Immature natural killer cell (primary cell): Measurements from ENCODE around the gene CLEC4G. TPM values are rescaled to one million over a fixed set of nuclear protein-coding genes. Genes with fewer than 3 reads are reported as not detected.
A peak's percentile ranks its signal among the peaks of the same experiment; 100 is the strongest.

ENCODE experiments used
- DNase-seq, 3 donors: peaks; one replicate each; pipeline ENCODE4 v3.0.0; 2022; ENCODE audit warnings: mixed read lengths in 1 of 3
- H3K27ac Mint-ChIP-seq, 6 donors: one replicate each; pipeline ENCODE4 v1.8.0; 2020; ENCODE audit warnings: mixed read lengths in 6 of 6, mild to moderate bottlenecking in 5 of 6, inconsistent platforms in 4 of 6, moderate library complexity in 3 of 6
- H3K27me3 Mint-ChIP-seq, 3 donors: one replicate each; pipeline ENCODE4 v1.8.0; 2020 to 2021; ENCODE audit warnings: low read depth in 3 of 3, mild to moderate bottlenecking in 3 of 3, mixed read lengths in 3 of 3, moderate library complexity in 3 of 3, inconsistent platforms in 1 of 3
- H3K36me3 Mint-ChIP-seq, 3 donors: one replicate each; pipeline ENCODE4 v1.8.0; 2020; ENCODE audit warnings: mixed read lengths in 3 of 3, inconsistent platforms in 2 of 3, mild to moderate bottlenecking in 2 of 3
- H3K4me1 Mint-ChIP-seq, 2 donors: one replicate each; pipeline ENCODE4 v1.8.0; 2020; ENCODE audit warnings: inconsistent platforms in 2 of 2, mild to moderate bottlenecking in 2 of 2, mixed read lengths in 2 of 2, moderate library complexity in 1 of 2
- H3K4me3 Mint-ChIP-seq, 5 donors: one replicate each; pipeline ENCODE4 v1.8.0; 2020; ENCODE audit warnings: mild to moderate bottlenecking in 5 of 5, mixed read lengths in 5 of 5, inconsistent platforms in 3 of 5, moderate library complexity in 3 of 5
- H3K9me3 Mint-ChIP-seq, 6 donors: one replicate each; pipeline ENCODE4 v1.8.0; 2020; ENCODE audit warnings: mild to moderate bottlenecking in 6 of 6, mixed read lengths in 6 of 6, inconsistent platforms in 4 of 6, moderate library complexity in 3 of 6
- polyA plus RNA-seq, 3 donors: library from polyadenylated mRNA; unstranded; fragments of 300-500 nt; fragmentation: Illumina TruSeq; gene quantifications; one replicate each; pipeline ENCODE4 v1.2.3, GENCODE V29; 2021

Gene CLEC4G
- polyA plus RNA-seq, 3 donors from 2014 or later: 0.43 TPM; not detected in 2

GRCh38 chr19:7704280-7705060 is 27.4 kb downstream of the CLEC4G start:
- Mint-ChIP-seq H3K9me3 (peaks cover 0 to 2% (median 0%) of the 10 kb centered on the region in 6 donors), H3K27me3 (peaks cover 5 to 18% (median 7%) of the 10 kb centered on the region in 3 donors), H3K4me3 (no peak overlapping the region), H3K4me1 (peaks cover 15% of the 10 kb centered on the region in 2 donors), H3K27ac (no peak overlapping the region), H3K36me3 (no peaks in the 10 kb centered on the region)
- DNase-seq: no peak

GRCh38 chr19:7703332-7703731 is 28.6 kb downstream of the CLEC4G start:
- Mint-ChIP-seq H3K27ac (no peak overlapping the region), H3K4me3 (no peak overlapping the region)

GRCh38 chr19:7701654-7702457 is 30.1 kb downstream of the CLEC4G start, which contains the start of gene FCER2:
TSS of gene FCER2 (minus strand) at chr19:7702131. CDS start at chr19:7699760, 2,371 bp downstream.
- DNase-seq: no peak

More at GRCh38 chr19:7703332-7703731, 28.6 kb downstream of the CLEC4G start:
- Mint-ChIP-seq H3K4me1 (peaks cover 15% of the 10 kb centered on the region in 2 donors), H3K36me3 (no peaks in the 10 kb centered on the region), H3K27me3 (peaks cover 5 to 18% (median 7%) of the 10 kb centered on the region in 3 donors), H3K9me3 (peaks cover 0 to 2% (median 0%) of the 10 kb centered on the region in 6 donors)
- no peak for DNase-seq

GRCh38 chr19:7701049-7701653 is 30.8 kb downstream of the CLEC4G start:
- Mint-ChIP-seq H3K27ac (no peak overlapping the region), H3K36me3 (no peaks in the 10 kb centered on the region), H3K4me1 (peaks cover 7 to 8% of the 10 kb centered on the region in 2 donors), H3K27me3 (peaks cover 12 to 18% (median 17%) of the 10 kb centered on the region in 3 donors), H3K9me3 (peaks cover 0 to 2% (median 0%) of the 10 kb centered on the region in 6 donors), H3K4me3 (no peak overlapping the region)
- DNase-seq: no peak

More at GRCh38 chr19:7701654-7702457, 30.1 kb downstream of the CLEC4G start, which contains the start of gene FCER2:
- peaks cover 14 to 15% of the 10 kb centered on the region in 2 donors for H3K4me1 Mint-ChIP-seq
- H3K4me3 Mint-ChIP-seq: no peak within 1 kb of the TSS
- H3K9me3 Mint-ChIP-seq: peaks cover 0 to 2% (median 0%) of the 10 kb centered on the region in 6 donors
- H3K27me3 Mint-ChIP-seq: peaks cover 10 to 22% (median 17%) of the 10 kb centered on the region in 3 donors
- H3K36me3 Mint-ChIP-seq: no peaks in the 10 kb centered on the region
- no peak within 1 kb of the TSS for H3K27ac Mint-ChIP-seq

GRCh38 chr19:7699417-7700401 is 32.2 kb downstream of the CLEC4G start:
- Mint-ChIP-seq H3K4me3 (no peak overlapping the region), H3K4me1 (peaks cover 0 to 2% of the 10 kb centered on the region in 2 donors), H3K27me3 (peaks cover 17 to 26% (median 24%) of the 10 kb centered on the region in 3 donors)

GRCh38 chr19:7699003-7699402 is 32.9 kb downstream of the CLEC4G start:
- peaks cover 0 to 2% of the 10 kb centered on the region in 2 donors for H3K4me1 Mint-ChIP-seq
- H3K9me3 Mint-ChIP-seq: peaks cover 0 to 2% (median 0%) of the 10 kb centered on the region in 6 donors
- H3K36me3 Mint-ChIP-seq: no peaks in the 10 kb centered on the region
- H3K4me3 Mint-ChIP-seq: no peak overlapping the region
- peaks cover 19 to 33% (median 25%) of the 10 kb centered on the region in 3 donors for H3K27me3 Mint-ChIP-seq
- no peak overlapping the region for H3K27ac Mint-ChIP-seq
- no peak for DNase-seq

More at GRCh38 chr19:7699417-7700401, 32.2 kb downstream of the CLEC4G start:
- peaks cover 0 to 2% (median 0%) of the 10 kb centered on the region in 6 donors for H3K9me3 Mint-ChIP-seq
- no peak for DNase-seq
- no peak overlapping the region for H3K27ac Mint-ChIP-seq
- no peaks in the 10 kb centered on the region for H3K36me3 Mint-ChIP-seq

- Mint-ChIP-seq H3K9me3 (peaks cover 0 to 2% (median 0%) of the 10 kb centered on the region in 6 donors), H3K27ac (no peak overlapping the region), H3K36me3 (no peaks in the 10 kb centered on the region), H3K4me3 (no peak overlapping the region), H3K27me3 (peaks cover 19 to 33% (median 25%) of the 10 kb centered on the region in 3 donors), H3K4me1 (peaks cover 0 to 2% of the 10 kb centered on the region in 2 donors)
- DNase-seq: no peak
These were observed 33.3 kb downstream of the CLEC4G start for GRCh38 chr19:7698583-7698982.

GRCh38 chr19:7697721-7698287 is 34.1 kb downstream of the CLEC4G start:
- no peak overlapping the region for H3K4me3 Mint-ChIP-seq
- no peak for DNase-seq
- no peak overlapping the region for H3K27ac Mint-ChIP-seq
- H3K4me1 Mint-ChIP-seq: peaks cover 0 to 5% of the 10 kb centered on the region in 2 donors
- H3K9me3 Mint-ChIP-seq: peaks cover 0 to 2% (median 0%) of the 10 kb centered on the region in 6 donors
- H3K27me3 Mint-ChIP-seq: peaks cover 19 to 33% (median 25%) of the 10 kb centered on the region in 3 donors
- H3K36me3 Mint-ChIP-seq: no peaks in the 10 kb centered on the region

GRCh38 chr19:7694499-7694898 is 37.4 kb downstream of the CLEC4G start:
- Mint-ChIP-seq H3K9me3 (no peaks in the 10 kb centered on the region), H3K27ac (peak overlapping the region in 3 of 6 donors; percentile 18 to 73 (median 54)), H3K4me1 (peaks cover 0 to 9% of the 10 kb centered on the region in 2 donors), H3K27me3 (peaks cover 22 to 33% (median 27%) of the 10 kb centered on the region in 3 donors), H3K4me3 (no peak overlapping the region), H3K36me3 (no peaks in the 10 kb centered on the region)
- no peak for DNase-seq

GRCh38 chr19:7692417-7693088 is 39.4 kb downstream of the CLEC4G start:
- no peak overlapping the region for H3K4me3 Mint-ChIP-seq
- DNase-seq: peak; percentile 78 to 82 (median 80)
- peaks cover 18 to 44% (median 37%) of the 10 kb centered on the region in 3 donors for H3K27me3 Mint-ChIP-seq
- H3K27ac Mint-ChIP-seq: no peak overlapping the region
- H3K36me3 Mint-ChIP-seq: no peaks in the 10 kb centered on the region
- H3K4me1 Mint-ChIP-seq: peaks cover 0 to 9% of the 10 kb centered on the region in 2 donors
- peaks cover 0 to 1% (median 0%) of the 10 kb centered on the region in 6 donors for H3K9me3 Mint-ChIP-seq

- no peak overlapping the region for H3K27ac Mint-ChIP-seq
- H3K36me3 Mint-ChIP-seq: no peaks in the 10 kb centered on the region
- peaks cover 14 to 48% (median 40%) of the 10 kb centered on the region in 3 donors for H3K27me3 Mint-ChIP-seq
- H3K4me3 Mint-ChIP-seq: no peak overlapping the region
- H3K4me1 Mint-ChIP-seq: peaks cover 0 to 9% of the 10 kb centered on the region in 2 donors
- peak; percentile 71 to 77 (median 74) for DNase-seq
- H3K9me3 Mint-ChIP-seq: peaks cover 0 to 1% (median 0%) of the 10 kb centered on the region in 6 donors
These were observed 40.4 kb downstream of the CLEC4G start for GRCh38 chr19:7691497-7691896.
